Vagina (tissue), 2 donors: ENCODE results near the gene TRAF5.

Experiments used
- POLR2A ChIP-seq, 2 donors: fragments of 450-650 bp; IDR thresholded peaks; one replicate each; pipeline ENCODE4 v1.6.1; 2017; ENCODE audit warnings: antibody characterized with exemption in 2 of 2, mild to moderate bottlenecking in 2 of 2, moderate library complexity in 2 of 2
- TF ChIP-seq, protein P1 (sequence below), 3 experiments: fragments of 450-650 bp in 2 of 3; fragments of 200-600 bp in 1 of 3; sonication (generic) in 1 of 3; IDR thresholded peaks; one replicate each; pipeline ENCODE4 v1.5.1; 2017 to 2019; ENCODE audit warnings: antibody characterized with exemption in 3 of 3, mild to moderate bottlenecking in 2 of 3, moderate library complexity in 2 of 3

DNA sequence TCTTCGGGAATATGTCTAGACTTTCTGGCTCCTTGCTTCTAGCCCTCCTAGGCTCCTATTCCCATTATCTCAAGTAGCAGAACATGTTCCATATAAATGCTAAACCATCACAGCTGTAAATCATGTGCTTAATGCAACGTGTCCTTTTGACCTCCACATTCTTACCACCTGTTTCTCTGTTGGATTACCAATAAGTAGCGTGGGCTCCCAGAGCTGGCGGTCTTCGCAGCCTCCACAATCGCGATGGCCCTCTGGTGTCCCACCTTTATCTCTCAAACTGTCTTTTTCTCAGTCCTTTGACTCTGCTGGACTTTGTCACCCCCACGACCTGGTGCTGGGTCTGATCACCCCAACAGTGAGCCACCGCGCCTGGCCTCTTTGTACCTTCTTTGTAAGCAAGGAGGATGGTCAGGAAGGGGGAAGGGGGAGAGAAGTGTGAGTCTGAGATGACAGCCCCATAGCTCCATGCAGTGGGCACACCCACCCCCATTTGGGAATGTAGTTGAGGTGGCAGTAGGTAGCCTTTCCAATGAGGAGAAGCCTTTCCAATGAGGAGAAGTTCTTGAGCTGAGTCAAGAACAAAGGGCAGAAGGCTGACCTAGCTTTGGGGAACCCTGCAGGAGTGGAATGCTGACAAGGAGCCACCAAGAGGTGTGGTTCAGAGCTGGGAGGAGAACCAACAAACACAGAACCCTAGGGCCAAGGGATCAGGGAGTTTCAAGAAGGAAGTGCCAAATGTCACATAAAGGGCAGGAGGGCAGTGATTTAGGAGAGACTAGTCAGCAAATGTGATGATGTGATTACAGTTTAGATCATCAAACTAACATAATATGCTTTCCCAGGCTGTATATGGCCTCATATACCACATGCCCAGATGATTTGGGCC lies 14.2 kb downstream of the TRAF5 start:
- no peak for TF ChIP-seq POLR2A (IDR thresholded peaks at IDR 0.05)
- TF ChIP-seq, protein P1, sequence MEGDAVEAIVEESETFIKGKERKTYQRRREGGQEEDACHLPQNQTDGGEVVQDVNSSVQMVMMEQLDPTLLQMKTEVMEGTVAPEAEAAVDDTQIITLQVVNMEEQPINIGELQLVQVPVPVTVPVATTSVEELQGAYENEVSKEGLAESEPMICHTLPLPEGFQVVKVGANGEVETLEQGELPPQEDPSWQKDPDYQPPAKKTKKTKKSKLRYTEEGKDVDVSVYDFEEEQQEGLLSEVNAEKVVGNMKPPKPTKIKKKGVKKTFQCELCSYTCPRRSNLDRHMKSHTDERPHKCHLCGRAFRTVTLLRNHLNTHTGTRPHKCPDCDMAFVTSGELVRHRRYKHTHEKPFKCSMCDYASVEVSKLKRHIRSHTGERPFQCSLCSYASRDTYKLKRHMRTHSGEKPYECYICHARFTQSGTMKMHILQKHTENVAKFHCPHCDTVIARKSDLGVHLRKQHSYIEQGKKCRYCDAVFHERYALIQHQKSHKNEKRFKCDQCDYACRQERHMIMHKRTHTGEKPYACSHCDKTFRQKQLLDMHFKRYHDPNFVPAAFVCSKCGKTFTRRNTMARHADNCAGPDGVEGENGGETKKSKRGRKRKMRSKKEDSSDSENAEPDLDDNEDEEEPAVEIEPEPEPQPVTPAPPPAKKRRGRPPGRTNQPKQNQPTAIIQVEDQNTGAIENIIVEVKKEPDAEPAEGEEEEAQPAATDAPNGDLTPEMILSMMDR (IDR thresholded peaks at IDR 0.05): no peak
